PC-9 (cell line): ENCODE measurements around the gene BBX. TPM values are rescaled to one million over a fixed set of nuclear protein-coding genes. Genes with fewer than 3 reads are reported as not detected.

Source experiments
- BruUV-seq: library from RNA; stranded (reverse); fragments of 400-500 nt; replicated peaks from 2 replicates; lab custom pipeline; 2021; lab: Mats Ljungman, UMichigan
- CTCF ChIA-PET: fragments of 300-600 bp; sonication (Branson Sonifier 250); formaldehyde crosslinking; loops from one replicate; lab custom pipeline; 2022; ENCODE audit warnings: antibody characterized with exemption; lab: Charles Lee
- POLR2A ChIA-PET: fragments of 300-600 bp; sonication (Branson Sonifier 250); formaldehyde crosslinking; loops from one replicate; lab custom pipeline; 2022; ENCODE audit warnings: antibody characterized with exemption; ENCODE audit not compliant: unreplicated experiment; lab: Charles Lee
- DNase-seq, 2 experiments: peaks; one replicate each; pipeline versions ENCODE4 v3.0.0 to v3.0.0-alpha.2; 2015 to 2022; ENCODE audit warnings: mixed read lengths in 1 of 2
- H2AFZ ChIP-seq: fragments of 200-600 bp; sonication (generic); 2 replicates; pipeline ENCODE4 v1.8.1; 2017; ENCODE audit warnings: antibody characterized with exemption
- H3F3A ChIP-seq: fragments of 200-600 bp; sonication (generic); 2 replicates; pipeline ENCODE4 v1.8.1; 2017; ENCODE audit warnings: antibody characterized with exemption, mild to moderate bottlenecking, low read depth; ENCODE audit not compliant: insufficient read depth
- H3K27ac ChIP-seq: fragments of 200-600 bp; sonication (generic); 2 replicates; pipeline ENCODE4 v1.6.1; 2016; ENCODE audit warnings: mixed run types
- H3K27me3 ChIP-seq: fragments of 200-600 bp; sonication (generic); 2 replicates; pipeline ENCODE4 v1.6.1; 2016; ENCODE audit warnings: low read depth, mixed run types; ENCODE audit not compliant: insufficient read depth
- H3K36me3 ChIP-seq: fragments of 200-600 bp; sonication (generic); 2 replicates; pipeline ENCODE4 v1.6.1; 2016; ENCODE audit warnings: low read depth, mixed run types
- H3K4me1 ChIP-seq: fragments of 200-600 bp; sonication (generic); replicated peaks from 2 replicates; pipeline ENCODE4 v1.6.1; 2016; ENCODE audit warnings: mixed run types; ENCODE audit not compliant: insufficient read depth
- H3K4me2 ChIP-seq: fragments of 200-600 bp; sonication (generic); 2 replicates; pipeline ENCODE4 v1.6.1; 2017; ENCODE audit warnings: mixed run types
- H3K4me3 ChIP-seq: fragments of 200-600 bp; sonication (generic); 2 replicates; pipeline ENCODE4 v1.6.1; 2016; ENCODE audit warnings: mixed run types
- H3K79me2 ChIP-seq: fragments of 200-600 bp; sonication (generic); 2 replicates; pipeline ENCODE4 v1.6.1; 2017; ENCODE audit warnings: low read depth, mixed run types
- H3K9me2 ChIP-seq: fragments of 200-600 bp; sonication (generic); 2 replicates; pipeline ENCODE4 v1.8.1; 2017; ENCODE audit warnings: mild to moderate bottlenecking; ENCODE audit not compliant: insufficient read depth
- H3K9me3 ChIP-seq: fragments of 200-600 bp; sonication (generic); 2 replicates; pipeline ENCODE4 v1.8.1; 2016; ENCODE audit warnings: low read depth; ENCODE audit not compliant: insufficient read depth
- H4K20me1 ChIP-seq: fragments of 200-600 bp; sonication (generic); 2 replicates; pipeline ENCODE4 v1.8.1; 2017; ENCODE audit not compliant: insufficient read depth
- EZH2 ChIP-seq: fragments of 200-600 bp; sonication (generic); IDR thresholded peaks from 2 replicates; pipeline ENCODE4 v1.8.0; 2017; ENCODE audit warnings: antibody characterized with exemption, low read depth
- intact Hi-C: fragments of 100-400 bp; cut with micrococcal nuclease; formaldehyde crosslinking; loops from one replicate; pipeline ENCODE4 v1.10.0; 2022; ENCODE audit not compliant: unreplicated experiment
- total RNA-seq: library from RNA; stranded (reverse); gene quantifications from 2 replicates; pipeline ENCODE4 v1.2.3, GENCODE V29; 2021
- TF ChIP-seq, protein P1 (sequence below): fragments of 200-600 bp; sonication (generic); conservative IDR thresholded peaks from 2 replicates; pipeline ENCODE4 v1.6.1; 2017; ENCODE audit warnings: mixed run types, antibody characterized with exemption, mild to moderate bottlenecking, moderate library complexity

Gene BBX
- total RNA-seq, 1 experiment from 2014 or later = 91.7 TPM

DNA sequence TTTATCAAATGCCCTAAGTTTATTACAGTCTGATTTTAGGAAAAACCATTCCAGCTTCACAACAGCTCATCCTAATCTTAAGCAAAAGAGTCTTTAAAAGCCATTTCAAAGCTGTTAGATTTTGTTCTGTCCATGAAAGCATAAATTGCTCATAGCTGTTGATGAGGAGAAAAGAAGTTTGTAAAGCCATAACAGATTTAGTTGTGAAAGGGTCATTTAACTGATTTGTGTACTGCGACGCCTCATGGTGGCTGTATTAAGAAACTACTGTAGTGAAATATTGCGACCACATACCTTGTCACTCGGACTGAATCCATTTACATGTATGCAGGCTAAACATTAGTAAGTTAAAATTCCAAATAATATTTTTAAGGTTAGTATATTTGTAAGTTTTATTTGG, 20.9 kb downstream of the BBX start:
- CTCF ChIA-PET = interaction anchor here (0.7 kb wide), 1 partner anchor 272 kb away, joined by 5 read pairs; no protein-coding TSS in a partner anchor
- intact Hi-C loops = no loop called here
- no peak for DNase-seq
- H3K36me3 ChIP-seq = peaks cover 4% of the 10 kb centered on the region; the same call in 1 of the 2 replicates
- H3K27me3 ChIP-seq = no peaks in the 10 kb centered on the region
- no peak overlapping the region for H3K4me2 ChIP-seq
- no peaks in the 10 kb centered on the region for H3K9me3 ChIP-seq
- no peak overlapping the region for H3K4me3 ChIP-seq
- H3K79me2 ChIP-seq = peaks cover 18% of the 10 kb centered on the region
- H3K9me2 ChIP-seq = no peaks in the 10 kb centered on the region
- H2AFZ ChIP-seq = no peak overlapping the region
- no peaks in the 10 kb centered on the region for H3K4me1 ChIP-seq
- POLR2A ChIA-PET = no interaction called here
- TF ChIP-seq EZH2 = no peak
- TF ChIP-seq, protein P1, sequence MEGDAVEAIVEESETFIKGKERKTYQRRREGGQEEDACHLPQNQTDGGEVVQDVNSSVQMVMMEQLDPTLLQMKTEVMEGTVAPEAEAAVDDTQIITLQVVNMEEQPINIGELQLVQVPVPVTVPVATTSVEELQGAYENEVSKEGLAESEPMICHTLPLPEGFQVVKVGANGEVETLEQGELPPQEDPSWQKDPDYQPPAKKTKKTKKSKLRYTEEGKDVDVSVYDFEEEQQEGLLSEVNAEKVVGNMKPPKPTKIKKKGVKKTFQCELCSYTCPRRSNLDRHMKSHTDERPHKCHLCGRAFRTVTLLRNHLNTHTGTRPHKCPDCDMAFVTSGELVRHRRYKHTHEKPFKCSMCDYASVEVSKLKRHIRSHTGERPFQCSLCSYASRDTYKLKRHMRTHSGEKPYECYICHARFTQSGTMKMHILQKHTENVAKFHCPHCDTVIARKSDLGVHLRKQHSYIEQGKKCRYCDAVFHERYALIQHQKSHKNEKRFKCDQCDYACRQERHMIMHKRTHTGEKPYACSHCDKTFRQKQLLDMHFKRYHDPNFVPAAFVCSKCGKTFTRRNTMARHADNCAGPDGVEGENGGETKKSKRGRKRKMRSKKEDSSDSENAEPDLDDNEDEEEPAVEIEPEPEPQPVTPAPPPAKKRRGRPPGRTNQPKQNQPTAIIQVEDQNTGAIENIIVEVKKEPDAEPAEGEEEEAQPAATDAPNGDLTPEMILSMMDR = peak; percentile 62
- peaks cover 5% of the 10 kb centered on the region for H4K20me1 ChIP-seq
- no peak overlapping the region for H3K27ac ChIP-seq
- H3F3A ChIP-seq = no peaks in the 10 kb centered on the region
- BruUV-seq = no TSS peak

DNA sequence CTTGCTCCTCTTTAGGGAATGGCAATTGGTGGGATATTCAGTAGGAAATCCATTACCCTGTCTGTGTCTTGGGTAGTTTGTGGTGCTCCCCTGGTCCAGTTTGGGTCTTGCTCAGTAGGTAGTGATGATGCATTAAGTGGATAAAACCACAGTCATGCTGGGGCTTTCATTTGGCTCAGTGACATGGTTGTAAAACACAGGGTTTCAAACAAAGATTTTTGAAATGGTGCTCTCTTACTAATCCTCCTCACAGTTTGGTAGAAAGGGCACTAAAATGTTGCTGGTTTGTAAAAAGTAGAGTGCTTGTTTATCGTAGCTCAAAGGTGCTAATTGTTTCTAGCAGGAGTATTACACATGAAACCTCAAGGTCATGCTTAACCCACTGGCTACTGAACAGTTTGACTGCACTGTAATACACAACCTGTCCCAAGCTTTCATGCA, 22.9 kb downstream of the BBX start:
- H3K4me2 ChIP-seq = no peak overlapping the region
- peaks cover 12% of the 10 kb centered on the region for H3K79me2 ChIP-seq
- intact Hi-C loops = no loop called here
- no peaks in the 10 kb centered on the region for H3K9me2 ChIP-seq
- POLR2A ChIA-PET = no interaction called here
- no peaks in the 10 kb centered on the region for H3F3A ChIP-seq
- H4K20me1 ChIP-seq = peaks cover 5% of the 10 kb centered on the region
- H3K4me3 ChIP-seq = no peak overlapping the region
- H3K4me1 ChIP-seq = no peaks in the 10 kb centered on the region
- H2AFZ ChIP-seq = no peak overlapping the region
- peaks cover 5% of the 10 kb centered on the region; the same call in 1 of the 2 replicates for H3K36me3 ChIP-seq
- no TSS peak for BruUV-seq
- no peaks in the 10 kb centered on the region for H3K9me3 ChIP-seq
- no peaks in the 10 kb centered on the region for H3K27me3 ChIP-seq
- H3K27ac ChIP-seq = no peak overlapping the region
- DNase-seq = no peak
- no peak for TF ChIP-seq EZH2
- TF ChIP-seq, protein P1 = no peak
- CTCF ChIA-PET = no interaction called here

DNA sequence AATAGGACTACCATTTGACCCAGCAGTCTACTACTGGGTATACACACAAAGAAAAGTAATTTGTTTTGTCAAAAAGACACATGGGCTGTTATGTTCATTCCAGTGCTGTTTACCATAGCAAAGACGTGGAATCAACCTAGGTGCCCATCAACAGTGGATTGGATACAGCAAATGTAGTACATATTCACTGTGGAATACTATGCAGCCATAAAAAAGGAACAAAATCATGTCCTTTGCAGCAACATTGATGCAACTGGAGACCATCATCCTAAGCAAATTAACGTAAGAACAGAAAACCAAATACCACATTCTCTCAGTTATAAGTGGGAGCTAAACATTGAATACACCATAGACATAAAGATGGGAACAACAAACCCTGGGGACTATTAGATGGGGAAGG, 25.8 kb downstream of the BBX start:
- DNase-seq = no peak
- H3K79me2 ChIP-seq = peaks cover 17% of the 10 kb centered on the region
- H4K20me1 ChIP-seq = peaks cover 12% of the 10 kb centered on the region; the same call in 1 of the 2 replicates
- no peak overlapping the region for H3K4me2 ChIP-seq
- no peaks in the 10 kb centered on the region for H3K9me2 ChIP-seq
- no peaks in the 10 kb centered on the region for H3K9me3 ChIP-seq
- no peaks in the 10 kb centered on the region for H3F3A ChIP-seq
- CTCF ChIA-PET = no interaction called here
- BruUV-seq = no TSS peak
- no peaks in the 10 kb centered on the region for H3K4me1 ChIP-seq
- no peaks in the 10 kb centered on the region for H3K27me3 ChIP-seq
- POLR2A ChIA-PET = no interaction called here
- intact Hi-C loops = no loop called here
- no peak overlapping the region for H3K27ac ChIP-seq
- TF ChIP-seq EZH2 = no peak
- TF ChIP-seq, protein P1 = no peak
- peaks cover 5% of the 10 kb centered on the region; the same call in 1 of the 2 replicates for H3K36me3 ChIP-seq
- H2AFZ ChIP-seq = no peak overlapping the region
- H3K4me3 ChIP-seq = no peak overlapping the region
